Tibial nerve (tissue), 3 donors: Measurements from ENCODE around the gene APP.

Experiments
- POLR2A ChIP-seq, 2 donors: fragments of 450-650 bp; IDR thresholded peaks; one replicate each; pipeline ENCODE4 v1.6.1; 2017; ENCODE audit warnings: antibody characterized with exemption in 2 of 2, mild to moderate bottlenecking in 2 of 2, moderate library complexity in 2 of 2
- TF ChIP-seq, protein P1 (sequence below), 5 experiments: fragments of 200-600 bp in 3 of 5; fragments of 450-650 bp in 2 of 5; sonication (generic) in 3 of 5; IDR thresholded peaks; one replicate each; pipeline ENCODE4 v1.5.1; 2016 to 2019; ENCODE audit warnings: antibody characterized with exemption in 5 of 5, mild to moderate bottlenecking in 3 of 5, moderate library complexity in 2 of 5

DNA sequence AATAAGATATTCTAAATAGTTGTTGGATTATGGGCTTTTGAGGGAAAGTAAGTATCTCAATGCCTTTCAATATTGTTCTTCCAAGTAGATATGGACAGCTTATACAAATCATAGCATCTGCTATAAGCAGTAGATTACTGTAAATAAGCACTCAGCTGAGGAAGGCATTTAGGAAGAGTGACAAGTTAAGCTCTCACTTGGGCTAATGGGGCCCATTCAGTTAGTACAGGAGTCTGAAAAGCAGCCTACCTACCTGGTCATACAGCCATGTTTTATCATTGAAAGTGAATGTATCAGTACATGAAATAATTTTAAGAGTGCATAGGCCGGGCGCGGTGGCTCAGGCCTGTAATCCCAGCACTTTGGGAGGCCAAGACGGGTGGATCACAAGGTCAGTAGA lies 73.1 kb downstream of the APP start:
- TF ChIP-seq, protein P1, sequence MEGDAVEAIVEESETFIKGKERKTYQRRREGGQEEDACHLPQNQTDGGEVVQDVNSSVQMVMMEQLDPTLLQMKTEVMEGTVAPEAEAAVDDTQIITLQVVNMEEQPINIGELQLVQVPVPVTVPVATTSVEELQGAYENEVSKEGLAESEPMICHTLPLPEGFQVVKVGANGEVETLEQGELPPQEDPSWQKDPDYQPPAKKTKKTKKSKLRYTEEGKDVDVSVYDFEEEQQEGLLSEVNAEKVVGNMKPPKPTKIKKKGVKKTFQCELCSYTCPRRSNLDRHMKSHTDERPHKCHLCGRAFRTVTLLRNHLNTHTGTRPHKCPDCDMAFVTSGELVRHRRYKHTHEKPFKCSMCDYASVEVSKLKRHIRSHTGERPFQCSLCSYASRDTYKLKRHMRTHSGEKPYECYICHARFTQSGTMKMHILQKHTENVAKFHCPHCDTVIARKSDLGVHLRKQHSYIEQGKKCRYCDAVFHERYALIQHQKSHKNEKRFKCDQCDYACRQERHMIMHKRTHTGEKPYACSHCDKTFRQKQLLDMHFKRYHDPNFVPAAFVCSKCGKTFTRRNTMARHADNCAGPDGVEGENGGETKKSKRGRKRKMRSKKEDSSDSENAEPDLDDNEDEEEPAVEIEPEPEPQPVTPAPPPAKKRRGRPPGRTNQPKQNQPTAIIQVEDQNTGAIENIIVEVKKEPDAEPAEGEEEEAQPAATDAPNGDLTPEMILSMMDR (IDR thresholded peaks at IDR 0.05) = no peak
- no peak for TF ChIP-seq POLR2A (IDR thresholded peaks at IDR 0.05)
